Measurements from ENCODE around the gene HAGH.

The HAGH gene

DNA sequence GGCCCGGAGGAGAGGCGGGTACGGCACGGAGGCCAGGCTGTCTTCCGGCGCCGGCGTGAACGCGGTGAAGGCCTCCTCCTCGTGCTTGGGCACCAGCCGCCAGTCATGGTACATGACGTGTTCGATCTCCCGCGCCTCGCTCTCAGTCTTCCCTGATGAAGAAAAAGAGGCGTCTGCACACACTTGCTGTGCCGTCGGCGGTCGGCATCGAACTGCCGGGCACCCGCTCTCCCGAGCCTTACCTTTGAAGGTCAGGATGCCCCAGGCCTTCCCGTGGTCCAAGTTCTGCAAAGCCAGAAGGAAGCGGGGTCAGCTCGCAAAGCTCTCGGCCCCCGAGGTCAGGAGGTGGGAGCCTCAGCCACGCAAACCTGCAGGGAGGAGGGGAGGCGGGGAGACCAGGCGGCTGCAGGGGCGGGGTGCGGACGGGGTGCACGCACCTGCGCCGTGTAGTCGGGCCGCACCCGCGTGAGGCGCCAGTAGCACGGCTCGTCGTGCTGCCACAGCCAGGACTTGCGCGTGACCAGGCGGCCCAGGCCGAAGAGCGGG is 54.2 kb downstream of the HAGH start, which contains the start of gene EME2:
EME2 (plus strand) TSS at position 449 of the 546 bp plus-strand sequence. CDS start 418 bp downstream, outside the sequence.
- DNase-seq: peak; percentile 74

DNA sequence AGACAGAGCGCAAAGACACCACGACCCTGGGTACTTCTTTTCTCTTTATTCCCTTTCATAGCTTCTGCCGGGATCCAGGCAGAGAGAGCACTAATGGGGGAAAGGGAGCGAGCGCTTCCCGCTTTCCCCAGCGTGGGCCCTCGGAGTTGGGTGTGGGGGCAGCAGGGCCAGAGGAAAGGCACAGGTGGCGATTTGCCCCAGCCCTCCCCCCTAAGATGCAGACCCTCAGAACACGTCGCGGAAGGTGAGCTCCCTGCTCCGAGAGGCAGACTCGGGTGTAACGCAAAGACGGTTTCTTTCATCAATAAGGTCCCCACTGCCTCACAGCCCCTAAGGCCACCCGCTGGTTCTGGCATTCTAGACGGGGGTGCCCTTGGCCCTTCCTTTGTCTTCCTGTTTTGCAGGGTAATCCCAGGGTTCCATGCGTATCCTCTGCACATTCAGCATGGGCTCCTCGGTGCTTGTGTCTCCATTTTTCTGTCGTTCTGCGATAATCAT is 54.7 kb downstream of the HAGH start:
- no peak for DNase-seq

DNA sequence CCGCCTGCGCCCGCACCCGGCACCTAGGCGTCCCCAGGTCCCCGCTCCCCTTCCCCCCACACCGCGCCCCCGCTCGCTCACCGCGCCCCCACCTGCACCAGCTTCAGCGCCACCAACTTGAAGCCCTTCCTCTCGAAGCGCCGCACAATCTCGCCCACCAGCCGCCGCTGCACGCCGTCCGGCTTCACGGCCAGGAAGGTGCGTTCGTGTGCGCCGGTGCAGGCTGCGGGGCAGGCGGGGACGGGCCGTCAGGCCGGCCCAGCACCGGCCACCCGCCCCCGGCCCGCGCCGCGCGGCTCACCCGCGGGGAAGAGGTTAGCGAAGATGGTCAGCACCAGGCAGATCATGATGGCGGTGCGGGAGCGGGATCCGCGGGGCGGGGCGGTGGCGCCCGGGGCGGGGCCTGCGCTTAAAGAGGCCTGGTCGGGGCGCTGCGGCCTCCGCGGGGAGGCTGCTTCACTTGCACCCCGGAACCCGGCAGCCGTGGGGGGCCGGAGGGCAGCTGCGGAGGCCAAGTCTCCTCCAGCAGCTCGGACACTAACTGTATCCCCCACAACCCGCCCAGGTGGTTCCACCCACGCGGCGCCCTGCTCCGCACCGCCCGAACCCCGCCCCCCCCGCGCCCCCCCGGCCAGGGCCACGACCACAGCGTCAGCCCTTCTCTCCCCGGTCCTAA is 55.3 kb downstream of the HAGH start, which contains the start of gene NME3:
NME3 (minus strand) TSS at position 356 of the 676 bp plus-strand sequence; CDS start at position 347, 9 bp downstream.
- DNase-seq: peak; percentile 86

DNA sequence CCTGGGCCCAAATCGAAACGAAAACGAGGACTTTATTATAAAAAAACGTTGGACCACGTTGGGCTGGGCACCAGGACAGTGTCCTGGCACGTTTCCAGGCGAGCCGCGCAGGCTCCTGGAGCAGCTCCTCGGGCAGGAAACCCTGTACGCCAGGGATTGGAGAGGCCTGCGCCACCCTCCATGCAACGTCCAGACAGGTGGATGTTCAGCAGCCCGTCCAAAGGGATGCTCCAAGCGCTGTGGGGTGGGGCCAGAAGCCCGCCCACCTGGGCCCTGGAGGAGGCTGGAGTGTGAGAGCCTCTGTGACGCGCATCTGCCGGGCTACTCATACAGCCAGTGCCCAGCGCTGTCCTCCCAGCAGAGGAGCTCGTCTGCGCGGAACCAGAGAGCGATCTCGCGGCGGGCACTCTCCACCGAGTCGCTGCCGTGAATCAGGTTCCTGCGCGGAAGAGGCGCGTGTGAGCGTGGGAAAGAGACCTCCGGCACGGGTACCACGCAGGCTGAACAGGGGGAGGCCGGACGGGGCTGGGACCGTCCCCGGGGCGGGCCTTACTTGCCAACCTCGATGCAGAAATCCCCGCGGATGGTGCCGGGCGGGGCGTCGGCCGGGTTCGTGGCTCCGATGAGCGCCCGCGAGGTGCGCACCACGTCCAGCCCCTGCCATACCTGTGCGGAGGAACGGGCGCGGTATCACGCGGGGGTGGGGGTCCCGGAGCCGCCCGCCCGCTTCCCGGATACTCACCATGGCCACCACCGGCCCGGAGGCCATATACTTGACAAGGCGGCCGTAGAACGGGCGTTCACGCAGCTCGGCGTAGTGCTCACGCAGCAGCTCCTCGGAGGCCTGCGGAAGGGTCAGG is 56.1 kb downstream of the HAGH start:
- peak; percentile 56 for DNase-seq

DNA sequence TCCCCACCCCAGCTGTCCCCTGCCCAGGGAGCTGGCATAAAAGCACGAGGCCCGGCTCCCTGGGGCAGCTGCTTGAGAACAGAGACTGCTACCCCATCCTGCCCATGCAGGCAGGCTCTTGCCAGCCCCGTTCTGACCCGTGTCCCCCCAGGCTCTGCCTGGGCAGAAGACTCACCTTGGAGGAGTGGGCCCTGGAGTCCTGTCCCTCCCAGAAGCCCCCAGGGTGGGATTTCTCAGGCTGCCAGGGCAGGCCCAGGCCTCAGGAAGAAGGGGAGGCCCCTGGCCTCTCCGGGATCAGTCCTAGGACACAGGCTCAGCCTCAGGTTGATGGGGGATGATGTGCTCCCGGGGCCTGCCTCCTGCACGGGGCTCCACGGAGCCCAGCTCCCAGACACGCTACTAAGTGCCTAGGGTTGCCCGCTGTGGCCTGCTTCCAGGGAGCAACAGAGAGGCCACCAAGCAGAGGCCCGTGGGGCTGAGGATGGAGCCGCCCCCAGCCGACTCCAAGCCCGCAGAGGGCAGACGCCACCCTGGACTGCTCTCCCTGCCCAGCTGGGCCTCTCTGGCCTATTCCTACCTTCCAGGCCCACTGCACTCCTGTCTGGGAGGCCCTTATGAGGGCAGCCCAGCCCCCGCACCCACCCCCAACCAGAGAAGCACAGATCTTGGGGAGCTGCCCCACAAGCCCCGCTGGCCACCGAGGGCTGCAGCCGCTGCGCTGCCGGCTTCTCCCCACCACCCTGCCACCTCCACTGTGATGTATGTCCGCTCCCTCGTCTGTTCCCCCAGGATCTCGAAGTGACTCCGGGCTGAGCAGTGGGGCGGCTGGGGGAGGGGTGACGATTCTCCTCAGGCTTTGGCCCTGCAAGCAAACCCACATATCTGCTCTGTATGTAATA is 57.0 kb downstream of the HAGH start:
- no peak for DNase-seq

DNA sequence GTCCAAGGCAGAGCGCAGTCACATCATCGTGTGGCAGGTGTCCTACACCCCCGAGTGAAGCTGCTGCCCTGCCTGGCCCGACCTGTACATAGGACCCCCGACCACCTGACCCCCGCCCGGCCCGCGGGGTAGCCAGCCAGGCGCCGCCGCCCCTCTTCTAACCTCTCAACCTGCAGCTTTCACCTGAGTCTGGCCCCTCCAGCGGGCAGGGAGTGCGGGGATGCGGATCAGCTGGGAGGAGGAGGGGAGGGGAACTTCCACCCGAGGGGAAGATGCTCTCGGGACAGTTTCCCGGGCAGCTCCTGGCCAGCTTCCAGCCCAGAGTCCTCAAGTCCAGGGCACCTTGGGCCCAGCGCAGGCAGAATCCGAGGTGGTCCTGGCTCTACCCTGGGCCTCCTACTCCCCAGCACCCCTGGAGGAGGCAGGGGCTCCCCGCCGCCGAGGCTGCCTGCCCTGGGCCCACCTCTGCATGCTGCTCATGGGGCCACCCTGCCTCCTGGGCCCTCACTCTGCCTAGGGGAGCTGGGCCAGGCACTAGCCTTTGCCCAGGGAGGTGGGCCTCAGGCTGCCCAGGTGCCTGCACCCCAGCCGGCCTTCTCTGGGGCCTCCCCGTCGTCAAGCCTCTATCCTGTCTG is 57.7 kb downstream of the HAGH start:
- no peak for DNase-seq

DNA sequence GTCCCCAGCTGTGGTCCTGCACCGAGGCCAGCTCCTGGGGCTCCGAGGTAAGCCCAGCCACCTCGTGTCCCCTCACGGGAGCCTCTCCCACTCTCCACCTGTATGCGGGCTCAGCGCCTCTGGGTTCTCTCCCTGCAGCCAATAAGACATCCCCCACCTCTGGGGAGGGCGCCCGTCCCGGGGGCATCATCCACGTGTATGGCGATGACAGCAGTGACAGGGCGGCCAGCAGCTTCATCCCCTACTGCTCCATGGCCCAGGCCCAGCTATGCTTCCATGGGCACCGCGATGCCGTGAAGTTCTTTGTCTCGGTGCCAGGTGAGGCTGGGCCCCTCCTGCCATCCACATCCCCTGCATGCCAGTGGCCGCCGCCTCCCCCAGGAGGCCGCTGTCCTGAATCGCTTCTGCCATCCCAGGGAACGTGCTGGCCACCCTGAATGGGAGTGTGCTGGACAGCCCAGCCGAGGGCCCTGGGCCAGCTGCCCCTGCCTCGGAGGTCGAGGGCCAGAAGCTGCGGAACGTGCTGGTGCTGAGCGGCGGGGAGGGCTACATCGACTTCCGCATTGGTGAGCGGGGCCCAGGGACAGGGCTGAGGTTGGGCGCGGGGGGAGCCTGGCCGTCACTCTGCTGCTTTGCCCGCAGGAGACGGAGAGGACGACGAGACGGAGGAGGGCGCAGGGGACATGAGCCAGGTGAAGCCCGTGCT is 58.4 kb downstream of the HAGH start:
- no peak for DNase-seq

DNA sequence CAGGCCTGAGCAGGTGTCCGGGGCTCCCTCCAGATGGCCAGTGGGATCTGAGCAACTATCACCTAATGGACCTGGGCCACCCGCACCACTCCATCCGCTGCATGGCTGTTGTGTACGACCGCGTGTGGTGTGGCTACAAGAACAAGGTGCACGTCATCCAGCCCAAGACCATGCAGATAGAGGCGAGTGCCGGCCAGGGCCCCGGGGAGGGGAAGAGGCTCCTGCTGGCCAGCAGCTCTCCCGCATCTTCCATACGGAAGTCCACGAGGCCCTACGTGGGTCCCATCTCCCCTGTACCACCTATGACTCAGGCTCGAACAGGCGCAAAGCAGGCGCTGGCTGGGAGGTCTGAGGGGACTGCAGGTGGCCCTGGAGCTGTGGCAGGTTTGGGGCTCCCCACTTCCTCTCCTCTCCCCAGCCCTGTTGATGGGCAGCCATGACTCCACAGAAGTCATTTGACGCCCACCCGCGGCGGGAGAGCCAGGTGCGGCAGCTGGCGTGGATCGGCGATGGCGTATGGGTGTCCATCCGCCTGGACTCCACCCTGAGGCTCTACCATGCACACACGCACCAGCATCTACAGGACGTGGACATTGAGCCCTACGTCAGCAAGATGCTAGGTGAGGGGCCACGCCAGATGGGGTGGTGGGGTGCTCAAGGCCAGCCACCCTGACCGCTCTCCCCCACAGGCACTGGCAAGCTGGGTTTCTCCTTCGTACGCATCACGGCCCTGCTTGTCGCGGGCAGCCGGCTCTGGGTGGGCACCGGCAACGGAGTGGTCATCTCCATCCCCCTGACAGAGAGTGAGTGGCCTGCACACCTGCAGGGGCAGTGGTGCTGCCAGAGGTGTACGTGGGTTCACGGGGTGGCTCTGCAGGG is 59.3 kb downstream of the HAGH start:
- DNase-seq: no peak

DNA sequence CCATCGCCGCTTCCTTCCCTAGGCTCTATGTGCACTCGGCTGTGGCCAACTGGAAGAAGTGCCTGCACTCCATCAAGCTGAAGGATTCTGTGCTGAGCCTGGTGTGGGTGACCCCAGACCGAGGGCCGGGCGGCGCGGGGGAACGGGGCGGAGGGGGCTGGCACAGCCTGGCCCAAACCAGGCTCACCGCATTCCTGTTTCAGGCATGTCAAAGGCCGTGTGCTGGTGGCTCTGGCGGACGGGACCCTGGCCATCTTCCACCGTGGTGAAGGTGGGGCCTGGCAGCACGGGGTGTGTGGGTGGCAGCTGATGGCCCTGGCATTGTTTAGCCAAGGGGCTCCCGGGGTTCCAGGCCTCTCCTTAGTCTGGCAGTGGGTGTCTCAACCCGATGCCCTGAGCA is 59.9 kb downstream of the HAGH start:
- DNase-seq: no peak

DNA sequence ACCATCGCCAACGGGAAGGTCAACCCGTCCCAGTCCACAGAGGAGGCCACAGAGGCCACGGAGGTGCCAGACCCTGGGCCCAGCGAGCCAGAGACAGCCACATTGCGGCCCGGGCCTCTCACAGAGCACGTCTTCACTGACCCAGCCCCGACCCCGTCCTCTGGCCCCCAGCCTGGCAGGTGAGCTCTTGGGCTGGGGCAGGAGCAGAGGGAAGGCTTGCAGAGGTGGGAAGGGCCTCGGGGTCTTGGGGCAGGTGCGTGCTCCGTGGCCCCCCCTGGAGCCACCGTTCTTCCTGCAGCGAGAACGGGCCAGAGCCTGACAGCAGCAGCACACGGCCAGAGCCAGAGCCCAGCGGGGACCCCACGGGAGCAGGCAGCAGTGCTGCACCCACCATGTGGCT is 60.4 kb downstream of the HAGH start:
- no peak for DNase-seq

DNA sequence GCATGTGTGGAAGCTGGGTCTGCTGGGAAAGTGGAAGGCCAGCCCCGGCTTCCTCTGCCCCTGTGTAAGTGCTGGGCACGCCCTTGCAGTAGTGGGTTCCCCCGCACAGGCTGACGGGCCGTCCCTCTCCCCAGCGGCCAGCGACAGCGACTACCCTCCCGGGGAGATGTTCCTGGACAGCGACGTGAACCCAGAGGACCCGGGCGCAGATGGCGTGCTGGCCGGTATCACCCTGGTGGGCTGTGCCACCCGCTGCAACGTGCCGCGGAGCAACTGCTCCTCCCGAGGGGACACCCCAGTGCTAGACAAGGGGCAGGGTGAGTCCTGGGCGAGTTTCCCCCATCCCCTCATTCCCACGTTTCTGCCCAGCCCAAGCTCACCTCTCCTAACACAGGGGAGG is 60.8 kb downstream of the HAGH start:
- DNase-seq: no peak

DNA sequence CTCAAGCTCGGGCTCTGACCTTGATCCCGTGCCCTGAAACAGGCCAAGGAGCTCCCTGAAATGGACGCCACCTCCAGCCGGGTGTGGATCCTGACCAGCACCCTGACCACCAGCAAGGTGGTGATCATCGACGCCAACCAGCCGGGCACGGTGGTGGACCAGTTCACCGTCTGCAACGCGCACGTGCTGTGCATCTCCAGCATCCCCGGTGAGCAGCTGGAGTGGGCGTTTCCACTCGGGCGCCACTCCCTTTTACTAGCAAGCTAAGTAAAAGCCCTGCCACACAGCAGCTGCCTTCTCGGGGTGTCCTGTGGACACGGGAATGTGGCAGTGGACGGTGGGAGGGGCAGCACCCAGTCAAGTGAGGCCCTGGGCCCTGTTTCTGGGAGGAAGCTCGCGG is 61.7 kb downstream of the HAGH start:
- no peak for DNase-seq

DNA sequence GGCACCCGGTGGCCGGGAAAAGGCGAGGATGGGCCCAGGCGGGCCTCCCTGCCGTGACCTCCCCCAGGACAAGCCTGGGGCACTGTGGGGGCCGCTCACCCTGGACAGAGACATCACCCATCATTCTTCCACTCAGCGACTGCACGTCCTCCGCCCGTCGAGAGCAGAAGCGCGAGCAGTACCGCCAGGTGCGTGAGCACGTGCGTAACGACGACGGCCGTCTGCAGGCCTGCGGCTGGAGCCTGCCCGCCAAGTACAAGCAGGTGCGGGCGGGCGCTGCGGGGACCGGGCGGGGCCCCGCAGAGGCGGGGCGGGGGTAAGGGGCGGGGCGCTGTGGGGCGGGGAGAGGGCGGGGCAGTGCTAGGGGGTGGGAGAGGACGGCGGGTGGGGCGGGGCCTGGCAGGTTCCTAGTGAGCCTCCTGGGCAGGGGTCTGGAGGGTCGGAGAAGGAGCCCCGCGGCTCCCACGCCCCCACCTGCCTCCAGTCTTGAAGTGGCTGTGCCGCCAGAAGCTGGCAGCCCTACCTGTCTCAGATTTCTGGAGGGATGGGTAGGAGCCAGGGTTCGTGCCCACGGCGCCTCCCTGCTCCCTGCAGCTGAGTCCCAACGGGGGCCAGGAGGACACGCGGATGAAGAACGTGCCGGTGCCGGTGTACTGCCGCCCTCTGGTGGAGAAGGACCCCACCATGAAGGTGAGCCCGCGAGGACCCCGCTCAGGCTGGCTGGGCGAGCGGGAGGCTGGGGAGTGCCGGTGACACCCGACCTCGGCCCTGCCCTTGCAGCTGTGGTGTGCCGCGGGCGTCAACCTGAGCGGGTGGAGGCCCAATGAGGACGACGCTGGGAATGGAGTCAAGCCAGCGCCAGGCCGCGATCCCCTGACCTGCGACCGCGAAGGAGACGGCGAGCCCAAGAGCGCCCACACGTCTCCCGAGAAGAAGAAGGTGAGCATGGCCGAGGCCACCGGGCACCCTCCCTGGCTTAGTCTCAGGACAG is 62.8 kb downstream of the HAGH start:
- DNase-seq: no peak

DNA sequence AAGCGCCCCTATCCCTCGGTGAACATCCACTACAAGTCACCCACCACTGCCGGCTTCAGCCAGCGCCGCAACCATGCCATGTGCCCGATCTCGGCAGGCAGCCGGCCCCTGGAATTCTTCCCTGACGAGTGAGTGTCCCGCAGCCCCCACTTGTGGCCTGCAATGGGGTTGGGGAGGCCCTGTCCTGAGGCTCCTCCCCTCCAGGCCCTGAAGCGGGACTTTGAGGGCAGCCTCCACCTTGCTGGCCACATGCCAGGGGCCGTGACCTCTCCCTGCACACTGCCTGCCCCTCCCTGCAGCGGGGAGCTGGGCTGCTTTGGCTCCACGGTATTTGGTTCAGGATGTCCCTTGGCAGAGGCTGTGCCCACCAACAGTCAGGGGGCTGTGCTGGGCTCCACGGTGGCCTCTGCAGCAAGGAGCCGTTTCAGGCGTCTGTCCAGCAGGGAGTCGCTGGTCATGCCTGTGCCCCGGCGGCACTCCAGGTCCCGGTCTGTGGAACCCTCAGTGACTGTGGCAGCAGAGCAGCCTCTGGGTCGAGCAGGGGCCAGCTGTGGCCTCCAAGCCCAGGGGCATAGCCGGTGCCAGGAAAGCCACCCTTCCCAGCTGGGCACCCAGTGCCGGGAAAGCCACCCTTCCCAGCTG is 63.6 kb downstream of the HAGH start:
- DNase-seq: no peak

DNA sequence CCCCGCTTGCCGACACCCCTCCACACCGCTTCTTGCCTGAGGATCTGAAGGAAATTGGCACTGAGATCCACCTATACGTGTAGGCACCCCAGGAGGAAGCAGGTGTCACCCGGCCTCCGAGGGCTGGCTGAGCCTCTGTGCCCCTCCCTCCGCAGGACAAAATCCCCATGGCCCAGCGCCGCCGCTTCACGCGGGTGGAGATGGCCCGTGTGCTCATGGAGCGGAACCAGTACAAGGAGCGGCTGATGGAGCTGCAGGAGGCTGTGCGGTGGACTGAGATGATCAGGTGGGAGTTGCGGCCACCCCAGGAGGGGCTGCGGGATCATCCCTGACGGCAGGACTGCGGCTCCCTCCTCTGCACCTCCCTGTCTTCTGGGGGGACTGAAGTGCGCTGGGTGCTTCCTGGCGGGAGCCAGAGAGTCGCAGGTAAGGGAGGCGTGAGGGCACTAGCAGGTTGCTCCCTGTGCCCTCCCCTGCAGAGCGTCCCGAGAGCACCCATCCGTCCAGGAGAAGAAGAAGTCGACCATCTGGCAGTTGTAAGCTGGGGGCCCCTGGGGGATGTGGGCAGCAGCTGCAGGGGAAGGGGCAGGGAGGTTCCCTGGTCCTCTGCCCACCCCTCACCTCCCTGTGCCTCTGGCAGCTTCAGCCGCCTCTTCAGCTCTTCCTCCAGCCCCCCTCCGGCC is 64.3 kb downstream of the HAGH start:
- DNase-seq: no peak

DNA sequence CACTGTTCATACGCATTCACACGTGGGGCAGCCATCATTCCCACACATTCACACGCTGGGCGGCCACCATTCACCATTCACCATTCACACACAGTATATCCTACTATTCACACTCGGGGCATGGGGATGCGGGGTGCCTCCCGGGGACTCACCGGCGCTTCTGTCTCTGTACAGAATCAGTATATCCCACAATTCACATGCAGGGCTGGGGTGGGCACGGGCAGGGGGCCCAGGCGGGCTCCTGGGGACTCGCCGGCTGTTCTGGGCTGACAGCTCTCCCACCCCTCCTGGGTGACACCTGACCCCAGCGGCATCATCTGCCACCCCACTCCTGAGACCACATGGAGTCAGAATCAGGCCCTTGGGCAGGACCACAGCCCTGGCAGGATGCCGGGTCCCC is 64.9 kb downstream of the HAGH start:
- no peak for DNase-seq

DNA sequence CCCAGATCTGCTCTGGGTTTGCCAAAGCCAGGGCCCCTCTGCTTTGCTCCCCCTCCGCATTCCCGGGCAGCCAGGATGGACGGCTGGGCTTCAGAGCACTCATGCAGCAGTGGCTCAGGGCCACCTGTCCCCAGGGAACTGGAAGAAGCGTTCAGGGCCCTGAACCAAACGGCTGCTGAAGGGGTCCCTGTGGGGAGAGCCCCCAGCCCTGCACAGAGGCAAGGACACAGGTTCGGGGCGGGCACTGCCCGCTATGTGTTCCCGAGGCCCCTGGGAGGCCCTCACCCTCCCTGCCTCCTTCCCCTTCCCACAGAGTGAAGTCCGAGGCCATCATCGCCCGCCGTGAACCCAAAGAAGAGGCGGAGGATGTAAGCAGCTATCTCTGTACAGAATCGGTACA is 65.7 kb downstream of the HAGH start:
- no peak for DNase-seq

DNA sequence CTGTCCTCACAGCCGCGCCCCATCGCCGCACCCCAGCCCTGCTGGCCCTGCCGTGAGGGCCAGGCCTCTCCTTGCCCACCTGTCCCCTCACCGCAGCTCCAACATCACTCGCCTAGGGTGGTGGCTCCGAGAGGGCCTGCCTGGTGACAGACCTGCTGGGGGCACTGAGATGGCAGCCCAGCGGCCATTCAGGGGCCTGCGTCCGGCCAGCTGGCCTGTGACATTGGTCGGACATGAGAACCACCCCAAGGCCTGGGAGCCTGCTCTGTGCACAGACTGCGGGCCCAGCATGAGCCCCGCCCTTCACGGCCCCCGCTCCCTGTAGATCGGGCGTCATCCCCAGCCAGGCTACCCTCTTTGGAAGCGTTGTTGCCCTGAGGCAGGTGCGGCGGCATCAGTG is 67.1 kb downstream of the HAGH start:
- DNase-seq: no peak
